NCI-H69 (cell line): ENCODE data around the gene PRR35.
A peak's percentile ranks its signal among the peaks of the same experiment; 100 is the strongest.
"Not testable (repeated sequence)": the region's sequence is repeated elsewhere in the genome, so short reads cannot be mapped to it uniquely, and the experiment has no call there.

Experiments used
- DNase-seq: peaks from one replicate; lab custom pipeline; 2025; lab: John Stamatoyannopoulos, UW

Gene PRR35

DNA sequence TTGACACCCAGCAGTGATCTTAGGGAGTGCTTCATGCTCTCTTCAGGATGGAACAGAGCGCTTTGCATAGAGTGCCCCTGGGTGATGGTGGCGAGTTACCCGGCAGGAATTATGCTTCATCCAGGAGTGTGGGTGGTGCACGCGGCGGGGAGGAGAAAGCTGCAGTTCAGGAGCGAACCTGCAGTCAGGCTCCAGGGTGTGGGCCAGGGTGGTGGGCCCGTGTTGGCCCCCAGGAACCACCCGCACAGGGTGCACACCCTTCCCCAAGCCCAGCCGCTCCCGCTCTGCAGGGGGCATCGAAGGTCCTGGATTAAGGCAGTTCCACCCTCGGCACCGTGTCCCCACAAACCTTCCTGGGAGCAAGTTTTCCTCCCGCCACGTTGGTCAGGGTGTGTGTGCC is 33.6 kb downstream of the PRR35 start:
- DNase-seq: no peak

DNA sequence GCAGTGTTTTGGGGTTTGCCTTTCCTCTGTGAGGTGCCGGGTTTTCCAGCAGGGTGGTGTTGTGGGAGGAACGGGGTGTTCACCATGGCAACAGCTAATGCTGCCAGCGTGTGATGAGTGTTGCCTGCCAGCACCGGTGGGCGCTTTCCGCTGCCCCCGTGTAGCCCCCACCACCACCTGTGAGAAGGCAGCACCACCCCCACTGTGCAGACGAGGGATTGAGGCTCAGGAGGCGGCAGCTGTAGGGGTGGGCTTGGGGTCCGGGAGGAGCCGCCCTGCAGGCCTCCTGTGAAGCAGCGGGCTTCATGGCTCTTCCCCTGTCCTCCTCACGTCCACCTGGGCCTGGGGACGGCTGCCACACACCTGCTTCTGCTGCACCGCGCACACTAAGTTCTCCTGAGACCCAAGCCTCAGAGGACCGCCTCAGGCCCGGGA is 34.9 kb downstream of the PRR35 start:
- no peak for DNase-seq

DNA sequence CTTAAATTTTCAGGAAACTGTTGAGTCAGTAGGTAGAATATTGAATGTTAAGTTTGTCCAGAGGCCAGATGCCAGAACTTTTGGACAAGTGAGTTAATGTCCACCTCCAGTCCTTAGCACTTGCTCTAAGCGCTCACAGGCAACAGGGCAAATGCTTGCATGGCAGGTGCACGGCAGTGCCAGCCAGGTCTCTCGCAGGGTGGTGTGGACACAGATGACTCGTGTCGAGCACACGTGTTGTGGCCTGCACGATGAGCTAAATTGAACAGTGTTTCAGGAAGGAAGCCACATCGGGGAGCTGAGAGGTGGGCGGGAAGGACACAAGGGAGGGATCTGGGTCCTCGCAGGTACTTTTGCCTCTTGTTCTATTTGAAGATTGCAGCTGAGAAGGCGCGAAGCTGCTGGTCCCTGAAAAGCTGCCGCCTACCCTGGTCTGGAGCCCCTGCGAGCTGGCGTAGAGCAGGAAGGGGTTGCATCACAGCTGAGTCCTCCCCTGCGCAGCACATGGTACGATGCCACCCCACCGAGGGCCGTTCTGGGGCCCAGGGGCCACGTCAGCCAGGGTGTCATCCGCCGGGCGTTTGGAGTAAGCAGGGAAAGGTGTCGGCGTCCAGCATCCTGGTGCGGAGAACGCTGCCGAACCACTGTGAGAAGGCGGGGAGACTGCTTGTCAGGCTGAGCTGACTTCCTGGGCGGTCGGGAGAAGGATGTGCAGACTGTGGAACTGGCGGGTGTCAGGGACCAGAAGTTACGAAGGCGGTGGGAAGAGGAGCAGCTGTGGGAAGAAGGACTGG is 35.9 kb downstream of the PRR35 start:
- DNase-seq: peak; percentile 46

DNA sequence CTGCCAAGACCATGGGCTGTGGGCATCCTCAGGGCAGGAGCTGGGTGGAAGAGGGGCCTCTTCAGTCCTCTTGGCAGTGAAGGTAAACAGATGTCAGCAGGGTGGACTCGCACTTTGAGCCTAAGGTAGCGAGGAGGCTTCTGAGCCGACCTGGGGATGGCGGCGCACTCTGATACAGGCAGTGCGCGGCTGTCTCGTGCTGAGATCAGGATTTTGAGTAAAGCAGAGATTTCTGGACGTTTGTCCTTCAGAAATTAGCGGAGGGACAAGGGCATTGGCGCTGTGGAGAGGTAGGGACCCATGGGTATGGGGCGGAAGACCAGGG is 36.5 kb downstream of the PRR35 start:
- DNase-seq: no peak

DNA sequence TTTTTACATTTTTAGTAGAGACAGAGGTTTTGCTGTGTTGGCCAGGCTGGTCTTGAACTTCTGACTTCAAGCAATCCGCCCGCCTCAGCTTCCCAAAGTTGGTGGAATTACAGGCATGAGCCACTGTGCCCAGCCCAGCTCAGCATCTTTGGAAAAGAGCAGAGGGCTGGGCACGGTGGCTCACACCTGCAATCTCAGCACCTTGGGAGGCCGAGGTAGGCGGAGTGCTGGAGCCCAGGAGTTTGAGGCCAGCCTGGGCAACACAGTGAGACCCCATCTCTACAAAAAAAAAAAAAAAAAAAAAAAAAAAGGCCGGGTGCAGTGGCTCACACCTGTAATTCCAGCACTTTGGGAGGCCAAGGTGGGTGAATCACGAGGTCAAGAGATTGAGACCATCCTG is 37.5 kb downstream of the PRR35 start:
- not testable (repeated sequence) for DNase-seq

DNA sequence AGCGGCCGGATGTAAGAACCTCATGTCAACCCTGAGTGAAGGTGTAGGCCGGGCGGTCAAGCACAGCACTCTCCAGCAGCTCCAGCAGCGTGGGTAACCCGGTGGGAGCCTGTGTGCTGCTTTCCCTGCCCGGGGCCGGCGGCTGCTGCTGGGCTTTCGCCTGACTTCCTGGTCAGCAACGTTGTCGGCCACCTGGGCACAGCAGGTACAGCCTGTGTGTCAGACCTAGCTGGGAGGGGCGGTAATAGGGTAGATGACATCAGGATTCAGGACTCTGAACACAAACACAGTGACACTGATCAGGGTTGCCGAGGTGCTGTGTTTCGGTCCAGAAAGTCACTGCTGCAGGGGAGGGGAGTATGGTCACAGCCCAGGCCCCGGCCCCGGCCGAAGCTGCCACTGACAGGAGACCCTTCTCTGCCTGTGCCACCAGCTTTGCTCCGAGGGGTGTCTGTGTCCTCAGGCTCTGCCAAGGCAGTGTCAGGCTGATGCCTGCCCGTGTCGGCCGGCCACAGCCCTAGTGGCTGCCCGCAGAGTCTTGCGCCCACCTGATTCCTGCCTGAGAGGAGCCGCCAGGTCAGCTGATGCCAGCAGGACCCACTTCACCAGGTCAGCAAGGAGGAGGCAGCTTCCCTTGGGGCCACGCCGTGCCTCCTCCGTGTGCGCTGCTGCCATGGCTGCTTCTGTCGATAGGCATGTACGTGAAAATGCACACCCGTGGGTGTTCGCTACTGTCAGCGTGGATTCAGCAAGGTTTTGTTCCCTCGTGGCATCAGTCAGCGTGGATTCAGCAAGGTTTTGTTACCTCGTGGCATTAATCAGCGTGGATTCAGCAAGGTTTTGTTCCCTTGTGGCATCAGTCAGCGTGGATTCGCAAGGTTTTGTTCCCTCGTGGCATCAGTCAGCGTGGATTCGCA is 38.9 kb downstream of the PRR35 start:
- DNase-seq: no peak

DNA sequence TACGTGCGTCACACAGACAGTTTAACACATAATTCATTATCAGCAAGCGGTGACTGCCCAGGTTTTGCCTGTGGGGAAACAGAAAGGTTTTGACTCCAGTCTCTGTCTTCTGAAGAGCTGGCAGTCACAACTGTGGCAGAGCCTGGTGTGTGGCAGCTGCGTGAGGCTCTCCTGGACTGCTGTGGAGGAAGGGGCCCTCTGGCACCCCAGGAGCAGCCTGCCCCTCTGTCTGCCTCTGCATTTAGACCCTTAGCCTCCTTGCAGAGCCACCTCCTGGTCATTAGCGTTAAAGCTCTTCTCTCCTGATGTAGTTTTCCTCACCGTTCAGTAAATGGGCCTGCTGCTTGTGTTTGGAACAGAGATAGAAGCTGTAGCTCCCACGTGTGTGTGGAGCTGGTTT is 40.6 kb downstream of the PRR35 start:
- peak; percentile 30 for DNase-seq

DNA sequence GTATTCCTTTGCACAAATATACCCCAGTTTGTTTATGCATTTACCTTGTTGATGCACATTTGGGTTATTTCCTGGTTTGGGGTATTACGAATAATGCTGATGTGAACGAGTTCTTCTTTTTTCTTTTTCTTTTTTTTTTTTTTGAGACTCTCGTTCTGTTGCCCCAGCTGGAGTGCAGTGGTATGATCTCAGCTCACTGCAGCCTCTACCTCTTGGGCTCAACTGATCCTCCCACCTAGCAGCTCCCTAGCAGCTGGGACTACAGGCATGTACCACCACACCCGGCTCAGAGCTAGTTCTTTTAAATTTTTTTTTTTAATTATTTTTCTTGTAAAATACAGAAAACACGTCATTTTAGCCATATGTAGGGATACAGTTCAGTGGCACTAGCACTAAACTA is 43.7 kb downstream of the PRR35 start:
- DNase-seq: no peak

DNA sequence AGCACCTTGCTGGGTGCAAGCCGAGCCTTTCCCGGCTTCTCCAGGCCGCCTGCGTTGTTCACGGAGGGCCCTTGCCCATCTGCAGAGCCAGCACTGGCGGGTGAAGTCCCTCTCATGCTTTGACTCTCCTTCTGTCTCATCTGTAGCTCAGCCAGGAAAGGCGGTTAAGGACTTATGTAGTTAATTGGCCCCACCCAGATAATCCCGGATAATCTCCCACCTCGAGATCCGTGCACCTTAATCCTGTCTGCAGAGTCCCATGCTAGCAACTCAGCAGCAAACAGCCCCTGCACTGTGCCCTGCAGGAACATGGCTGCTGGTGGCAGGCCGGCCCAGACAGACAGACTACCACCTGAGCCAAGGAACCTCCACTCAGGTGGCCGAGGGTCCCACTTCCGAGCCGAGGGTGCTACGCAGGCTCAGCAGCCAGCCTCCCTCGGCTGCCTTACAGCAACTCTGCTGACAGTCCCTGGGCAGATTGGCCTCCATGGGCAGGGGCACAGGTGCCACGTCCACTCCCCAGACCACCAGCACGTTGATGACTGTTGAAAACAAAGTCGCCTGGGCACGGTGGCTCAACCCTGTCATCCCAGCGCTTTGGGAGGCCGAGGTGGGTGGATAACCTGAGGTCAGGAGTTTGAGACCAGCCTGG is 46.6 kb downstream of the PRR35 start:
- no peak for DNase-seq

DNA sequence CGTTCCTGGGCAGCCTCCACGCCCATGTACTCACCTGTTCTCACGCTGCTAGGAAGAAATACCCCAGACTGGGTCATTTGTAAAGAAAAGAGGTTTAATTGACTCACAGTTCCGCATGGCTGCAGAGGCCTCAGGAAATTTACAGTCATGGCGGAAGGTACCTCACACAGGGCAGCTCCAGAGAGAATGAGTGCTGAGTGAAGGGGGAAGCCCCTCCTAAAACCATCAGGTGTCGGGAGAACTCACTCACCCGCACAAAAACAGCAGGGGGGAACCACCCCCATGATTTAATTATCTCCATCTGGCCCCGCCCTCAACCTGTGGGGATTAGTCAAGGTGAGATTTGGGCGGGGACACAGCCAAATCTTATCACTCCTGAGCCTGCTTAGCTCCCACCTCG is 47.8 kb downstream of the PRR35 start:
- peak; percentile 92 for DNase-seq

DNA sequence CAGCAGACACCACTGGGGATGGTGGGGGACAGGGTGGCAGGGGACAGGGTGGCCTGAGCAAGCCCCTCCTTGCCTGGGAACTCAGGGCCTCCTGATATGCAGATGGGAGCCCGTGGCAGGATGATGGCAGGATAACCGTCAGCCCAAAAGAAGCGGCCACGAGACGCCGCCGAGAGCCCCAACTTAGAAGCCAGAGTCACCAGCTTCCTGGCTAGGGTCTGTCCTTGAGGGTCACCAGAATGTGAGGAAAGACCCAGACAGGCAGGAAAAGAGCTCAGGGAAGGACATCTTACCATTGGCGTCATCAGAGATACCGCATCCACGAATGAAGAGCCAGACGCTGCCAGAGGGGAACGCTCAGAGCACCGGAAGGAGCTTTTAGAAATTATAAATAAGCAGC is 49.1 kb downstream of the PRR35 start:
- no peak for DNase-seq

DNA sequence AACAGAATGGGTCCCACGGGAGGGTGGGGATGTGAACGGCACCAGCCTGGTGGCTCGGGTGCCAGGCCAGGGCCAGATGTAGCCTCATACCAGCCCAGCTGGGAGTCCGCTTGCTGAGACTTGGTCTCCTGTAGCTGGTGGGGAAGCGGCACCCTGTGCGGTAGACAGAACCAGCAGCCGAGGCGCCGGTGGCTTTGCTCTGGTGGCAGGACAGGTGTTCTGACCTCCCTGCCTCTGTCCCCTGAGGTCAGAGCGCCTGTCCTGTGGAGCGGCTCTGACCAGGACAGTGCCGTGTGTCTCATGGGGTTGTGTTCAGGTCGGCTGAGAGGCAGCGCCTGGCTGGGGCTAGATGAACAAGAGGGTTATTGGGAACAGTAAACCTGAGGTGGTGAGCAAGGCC is 49.8 kb downstream of the PRR35 start:
- DNase-seq: no peak

DNA sequence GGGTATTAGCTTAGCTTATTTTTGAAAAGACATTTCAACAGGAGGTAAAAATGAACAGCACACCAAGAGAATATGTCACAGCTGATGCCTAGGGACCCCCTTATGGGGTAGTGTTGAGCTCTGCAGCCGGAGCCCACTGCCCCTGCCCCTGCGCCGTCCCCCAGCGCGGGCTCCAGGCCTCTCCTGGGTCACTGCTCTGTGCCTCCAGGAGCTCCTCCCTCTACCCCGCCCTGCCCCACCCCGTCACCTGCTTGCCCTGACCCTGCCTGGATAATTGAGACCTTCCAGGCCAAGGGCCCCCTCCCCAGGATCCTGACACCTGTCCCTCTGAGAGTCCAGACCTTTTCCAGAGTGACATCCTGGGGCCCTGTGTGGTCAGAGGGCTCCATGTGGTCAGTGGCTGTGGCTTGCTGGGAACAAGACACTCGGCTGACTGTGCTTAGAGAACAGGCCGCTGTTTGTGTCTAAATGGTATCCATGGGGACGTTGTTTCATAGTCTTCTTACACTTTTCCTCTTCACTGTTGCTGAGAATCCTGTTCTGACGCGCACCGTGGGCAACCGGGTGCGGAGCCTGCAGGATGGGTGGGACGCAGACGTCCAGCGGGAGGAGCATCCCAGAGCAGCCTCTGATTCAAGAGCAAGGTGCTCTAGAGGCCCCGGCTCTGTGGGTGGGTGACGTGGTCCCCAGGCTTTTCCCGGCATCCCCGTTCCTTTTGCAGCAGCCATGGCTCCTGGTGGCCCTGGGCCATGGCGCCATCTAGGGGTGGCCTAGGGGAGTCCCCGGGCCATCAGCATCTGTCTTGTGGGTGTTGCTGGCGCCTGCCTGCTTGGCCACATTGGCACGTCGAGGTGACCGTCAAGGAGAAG is 50.6 kb downstream of the PRR35 start:
- DNase-seq: peak; percentile 74

DNA sequence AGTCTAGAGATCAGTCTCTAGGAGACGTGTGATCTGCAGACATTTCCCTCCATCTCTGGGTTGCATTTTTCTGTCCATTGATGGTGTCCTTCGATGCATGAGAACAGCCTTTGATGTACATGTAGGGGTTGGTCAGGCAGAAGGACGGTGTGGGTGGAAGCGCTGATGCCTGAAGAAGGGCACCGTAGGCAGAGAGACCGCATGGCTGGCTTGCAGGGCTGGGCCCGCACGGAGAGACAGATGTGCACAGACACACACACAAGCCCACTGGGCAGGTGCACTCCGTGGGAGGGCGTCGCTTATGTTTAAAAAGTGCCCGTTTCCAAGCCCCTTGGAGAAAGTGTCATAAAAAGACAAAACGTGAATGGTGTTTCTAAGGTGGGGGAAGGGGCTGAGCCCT is 54.9 kb downstream of the PRR35 start:
- DNase-seq: no peak
